ENCODE measurements around the gene ROBO2.

The ROBO2 gene

GRCh38 chr3:77342688-77343087 lies 302.8 kb downstream of the ROBO2 start:
- DNase-seq (ENCODE audit: low read depth) = no peak
- no peak overlapping the region for H3K4me3 ChIP-seq (ENCODE audit: low read length)
- no peak for TF ChIP-seq CTCF (IDR thresholded peaks at IDR 0.05; ENCODE audit: insufficient read depth, low read depth, low read length, missing control alignments)

GRCh38 chr3:77345009-77345408 lies 305.1 kb downstream of the ROBO2 start:
- DNase-seq (ENCODE audit: low read depth) = no peak
- H3K4me3 ChIP-seq (ENCODE audit: low read length) = no peak overlapping the region
- TF ChIP-seq CTCF (IDR thresholded peaks at IDR 0.05; ENCODE audit: insufficient read depth, low read depth, low read length, missing control alignments) = no peak

GRCh38 chr3:77348244-77348855 lies 308.5 kb downstream of the ROBO2 start:
- H3K4me3 ChIP-seq (ENCODE audit: low read length) = no peak overlapping the region
- peak; percentile 42 for DNase-seq (ENCODE audit: low read depth)
- peak; percentile 47 for TF ChIP-seq CTCF (IDR thresholded peaks at IDR 0.05; ENCODE audit: insufficient read depth, low read depth, low read length, missing control alignments)

GRCh38 chr3:77354958-77355357 lies 315.1 kb downstream of the ROBO2 start:
- no peak overlapping the region for H3K4me3 ChIP-seq (ENCODE audit: low read length)
- no peak for DNase-seq (ENCODE audit: low read depth)
- TF ChIP-seq CTCF (IDR thresholded peaks at IDR 0.05; ENCODE audit: insufficient read depth, low read depth, low read length, missing control alignments) = no peak

GRCh38 chr3:77362936-77363335 lies 323.0 kb downstream of the ROBO2 start:
- peak; percentile 38 for DNase-seq (ENCODE audit: low read depth)
- H3K4me3 ChIP-seq (ENCODE audit: low read length) = no peak overlapping the region
- TF ChIP-seq CTCF (IDR thresholded peaks at IDR 0.05; ENCODE audit: insufficient read depth, low read depth, low read length, missing control alignments) = no peak

- DNase-seq (ENCODE audit: low read depth) = no peak
- H3K4me3 ChIP-seq (ENCODE audit: low read length) = no peak overlapping the region
- no peak for TF ChIP-seq CTCF (IDR thresholded peaks at IDR 0.05; ENCODE audit: insufficient read depth, low read depth, low read length, missing control alignments)
These were observed 325.3 kb downstream of the ROBO2 start for GRCh38 chr3:77365152-77365551.

- TF ChIP-seq CTCF (IDR thresholded peaks at IDR 0.05; ENCODE audit: insufficient read depth, low read depth, low read length, missing control alignments) = no peak
- DNase-seq (ENCODE audit: low read depth) = peak; percentile 75
- no peak overlapping the region for H3K4me3 ChIP-seq (ENCODE audit: low read length)
These were observed 330.5 kb downstream of the ROBO2 start for GRCh38 chr3:77370413-77370812.
